GM12878 (cell line): ENCODE data around the gene KCNC4. TPM values are rescaled to one million over a fixed set of nuclear protein-coding genes. Genes with fewer than 3 reads are reported as not detected.

Experiments used
- ATAC-seq: fragments of 200-7000 bp; cut with Tn5 transposase; 3 replicates; pipeline ENCODE4 v1.9.1; 2020; ENCODE audit warnings: mild to moderate bottlenecking, moderate library complexity
- BruUV-seq: library from RNA; stranded (reverse); fragments of 400-500 nt; replicated peaks from 2 replicates; lab custom pipeline; 2021; lab: Mats Ljungman, UMichigan
- CTCF ChIA-PET: fragments of 300-600 bp; sonication (Branson Sonifier 250); formaldehyde crosslinking; extraction: SDS; loops from one replicate; lab custom pipeline; 2021; ENCODE audit warnings: inconsistent platforms; lab: Yijun Ruan, JAX
- POLR2A ChIA-PET: fragments of 350-600 bp; formaldehyde crosslinking; extraction: SDS; loops from one replicate; lab custom pipeline; 2021; ENCODE audit warnings: inconsistent platforms; lab: Charles Lee
- RAD21 ChIA-PET: fragments of 300-600 bp; sonication (Branson Sonifier 250); formaldehyde crosslinking; loops from one replicate; lab custom pipeline; 2023; ENCODE audit warnings: antibody characterized with exemption; ENCODE audit not compliant: unreplicated experiment; lab: Charles Lee
- SMC1A ChIA-PET: fragments of 300-600 bp; sonication (Branson Sonifier 250); formaldehyde crosslinking; loops from one replicate; lab custom pipeline; 2023; ENCODE audit not compliant: unreplicated experiment, uncharacterized antibody; lab: Charles Lee
- DNase-seq: peaks from one replicate; pipeline ENCODE4 v3.0.0-alpha.2; 2011; ENCODE audit warnings: low read depth, low spot score
- FAIRE-seq: peaks from 3 replicates; lab custom pipeline; 2011; peaks lifted over from hg19 to GRCh38; lab: Jason Lieb, UNC
- H2AFZ ChIP-seq: 2 replicates; pipeline ENCODE4 v1.6.0; 2011; ENCODE audit warnings: low read depth, low read length, control low read depth; ENCODE audit not compliant: control insufficient read depth
- H3K27ac ChIP-seq: 2 replicates; pipeline ENCODE4 v1.5.1; 2011; ENCODE audit warnings: control low read depth; ENCODE audit not compliant: control insufficient read depth, insufficient read depth
- H3K27me3 ChIP-seq, 2 experiments: replicated peaks in 1 of 2; 2 replicates each; pipeline versions ENCODE4 v1.6.0 to v1.6.1; 2011; ENCODE audit warnings: low read length in 1 of 2; ENCODE audit not compliant: control insufficient read depth in 2 of 2, insufficient read depth in 2 of 2
- H3K36me3 ChIP-seq, 2 experiments: 2 replicates each; pipeline ENCODE4 v1.5.1; 2011; ENCODE audit warnings: low read length in 1 of 2; ENCODE audit not compliant: control insufficient read depth in 2 of 2, insufficient read depth in 2 of 2
- H3K4me1 ChIP-seq: 2 replicates; pipeline ENCODE4 v1.6.1; 2011; ENCODE audit warnings: mild to moderate bottlenecking, low read length, moderate library complexity, mixed read lengths; ENCODE audit not compliant: control insufficient read depth, insufficient read depth
- H3K4me2 ChIP-seq: 2 replicates; pipeline ENCODE4 v1.6.0; 2011; ENCODE audit warnings: control low read depth; ENCODE audit not compliant: control insufficient read depth, insufficient read depth
- H3K4me3 ChIP-seq: fragments of 200-600 bp; sonication (generic); 2 replicates; pipeline ENCODE4 v1.5.1; 2016
- H3K79me2 ChIP-seq: 2 replicates; pipeline ENCODE4 v1.6.0; 2011; ENCODE audit warnings: low read length; ENCODE audit not compliant: control insufficient read depth, insufficient read depth
- H3K9ac ChIP-seq: 2 replicates; pipeline ENCODE4 v1.8.0; 2011; ENCODE audit warnings: low read length, control low read depth, mixed read lengths; ENCODE audit not compliant: control insufficient read depth, insufficient read depth
- H3K9me3 ChIP-seq: replicated peaks from 3 replicates; pipeline ENCODE4 v1.5.1; 2011; ENCODE audit warnings: mild to moderate bottlenecking, low read length; ENCODE audit not compliant: control insufficient read depth, insufficient read depth
- H4K20me1 ChIP-seq: 2 replicates; pipeline ENCODE4 v1.6.0; 2011; ENCODE audit not compliant: control insufficient read depth, insufficient read depth
- BACH1 ChIP-seq: fragments of 450-650 bp; IDR thresholded peaks from 2 replicates; pipeline ENCODE4 v1.6.1; 2017; ENCODE audit warnings: mild to moderate bottlenecking, borderline replicate concordance
- CEBPB ChIP-seq, 2 experiments: fragments of 150-350 bp in 1 of 2; IDR thresholded peaks; 2 replicates each; pipeline ENCODE4 v1.6.1; 2012 to 2014; ENCODE audit warnings: low read depth in 2 of 2, low read length in 2 of 2, borderline replicate concordance in 1 of 2, inconsistent platforms in 1 of 2
- E4F1 ChIP-seq: fragments of 450-650 bp; IDR thresholded peaks from 2 replicates; pipeline ENCODE4 v1.6.1; 2018; ENCODE audit warnings: borderline replicate concordance, mild to moderate bottlenecking; ENCODE audit not compliant: partially characterized antibody
- KLF5 ChIP-seq: fragments of 450-650 bp; IDR thresholded peaks from 2 replicates; pipeline ENCODE4 v1.6.1; 2014; ENCODE audit warnings: mild to moderate bottlenecking; ENCODE audit not compliant: partially characterized antibody
- MXI1 ChIP-seq: fragments of 150-350 bp; IDR thresholded peaks from 2 replicates; pipeline ENCODE4 v1.6.1; 2011; ENCODE audit warnings: low read depth, mild to moderate bottlenecking, inconsistent platforms, low read length, improper control_type of control experiment
- NR2F1 ChIP-seq: fragments of 450-650 bp; conservative IDR thresholded peaks from 2 replicates; pipeline ENCODE4 v1.6.1; 2017; ENCODE audit warnings: mild to moderate bottlenecking
- PBX3 ChIP-seq: IDR thresholded peaks from 2 replicates; pipeline ENCODE4 v1.6.1; 2011; ENCODE audit warnings: mild to moderate bottlenecking, low read depth, low read length, moderate library complexity; ENCODE audit not compliant: insufficient replicate concordance
- SKIL ChIP-seq: fragments of 450-650 bp; IDR thresholded peaks from 2 replicates; pipeline ENCODE4 v1.6.1; 2017; ENCODE audit warnings: mild to moderate bottlenecking, low read depth, inconsistent platforms; ENCODE audit not compliant: poor library complexity, severe bottlenecking
- TAF1 ChIP-seq: IDR thresholded peaks from 2 replicates; pipeline ENCODE4 v1.6.1; 2011; ENCODE audit warnings: mild to moderate bottlenecking, low read depth, low read length, borderline replicate concordance
- ZNF24 ChIP-seq: fragments of 450-650 bp; IDR thresholded peaks from 2 replicates; pipeline ENCODE4 v1.6.1; 2017; ENCODE audit warnings: antibody characterized with exemption, mild to moderate bottlenecking
- WGBS: methylation state at CpG from one replicate; pipeline ENCODE4 v1.1.6; 2016; ENCODE audit warnings: low lambda C conversion rate; ENCODE audit not compliant: insufficient replicate concordance, insufficient coverage; ENCODE audit errors: missing lambda C conversion rate; 5-methylcytosine and 5-hydroxymethylcytosine counted together
- in situ Hi-C: fragments of 300-500 bp; cut with MboI; formaldehyde crosslinking; loops from 9 replicates; pipeline ENCODE4 v1.14.3; 2018; ENCODE audit warnings: mixed read lengths
- intact Hi-C: fragments of 100-400 bp; cut with micrococcal nuclease; formaldehyde crosslinking; loops from one replicate; pipeline ENCODE4 v1.14.2; 2022; ENCODE audit not compliant: unreplicated experiment
- polyA plus RNA-seq, 11 experiments: library from polyadenylated mRNA; depleted of rRNA in 4 of 11; unstranded in 6 of 11; stranded (reverse) in 5 of 11; fragments of >200 nt; fragmentation: Nextera tagmentation in 4 of 11; fragmentation: Illumina TruSeq in 1 of 11; extraction: Ambion mirVana in 4 of 11; extraction: Trizol in 1 of 11; gene quantifications; 1 replicate in 1 of 11; 2 replicates in 10 of 11; pipeline versions ENCODE4 v1.2.1 to v1.2.3, GENCODE V29; 2011 to 2016; ENCODE audit warnings: inconsistent platforms in 2 of 11, missing spikeins in 2 of 11, low read depth in 1 of 11
- total RNA-seq, 4 experiments: library from RNA; depleted of rRNA in 3 of 4; stranded (reverse); fragments of >200 nt in 3 of 4; fragmentation: Illumina TruSeq in 1 of 4; extraction: Trizol in 1 of 4; gene quantifications; 2 replicates each; pipeline versions ENCODE4 v1.2.1 to v1.2.3, GENCODE V29; 2013 to 2021

Gene KCNC4
- total and polyA plus RNA-seq, 10 of the 15 experiments (the other 5 are each of a cell fraction or from before 2014, with no cell fraction given) = 0.06 to 1.7 (median 0.36) TPM

GRCh38 chr1:110253213-110253612, 43.1 kb downstream of the KCNC4 start:
- no peak overlapping the region for H3K4me3 ChIP-seq
- no peak for DNase-seq
- intact Hi-C loops = no loop called here
- no peak overlapping the region for H2AFZ ChIP-seq
- ChIA-PET POLR2A (interaction anchor here (1.0 kb wide), 1 partner anchor 8 kb away, joined by 4 read pairs; no protein-coding TSS in a partner anchor), CTCF (interaction anchor here (0.6 to 3.8 kb wide), 3 partner anchors 8 to 45 kb away, joined by 3 to 12 read pairs (median 5); no protein-coding TSS in a partner anchor), RAD21 (interaction anchor here (2.1 kb wide), 1 partner anchor 46 kb away, joined by 5 read pairs; no protein-coding TSS in a partner anchor), SMC1A (interaction anchor here (1.1 kb wide), 2 partner anchors 38 to 45 kb away, joined by 3 read pairs; no protein-coding TSS in a partner anchor)
- H3K27ac ChIP-seq = no peak overlapping the region
- no TSS peak for BruUV-seq
- H3K4me1 ChIP-seq = no peaks in the 10 kb centered on the region
- ATAC-seq = no peak
- no peaks in the 10 kb centered on the region for H4K20me1 ChIP-seq
- no peak overlapping the region for H3K4me2 ChIP-seq
- in situ Hi-C loops = no loop called here
- H3K36me3 ChIP-seq = no peaks in the 10 kb centered on the region
- H3K79me2 ChIP-seq = no peaks in the 10 kb centered on the region
- H3K27me3 ChIP-seq = no peaks in the 10 kb centered on the region
- TF ChIP-seq SKIL (no peak), PBX3 (no peak), MXI1 (no peak), ZNF24 (no peak), KLF5 (no peak), TAF1 (no peak), NR2F1 (no peak), CEBPB (IDR thresholded peaks at IDR 0.05; ENCODE audit: borderline replicate concordance in 1 of 2, low read depth in 2 of 2, low read length in 2 of 2) (no peak), E4F1 (no peak), BACH1 (no peak)
- FAIRE-seq = no peak
- 0% methylated on average over 1 of the region's 1 CpG for WGBS
- H3K9me3 ChIP-seq = no peaks in the 10 kb centered on the region
- H3K9ac ChIP-seq = no peak overlapping the region
